Stimulated activated CD4-positive, alpha-beta T cell treated with anti-CD3 and anti-CD28 coated beads, Interleukin-2, amount 100 ng/mL, for 48 hours (primary cell): Measurements from ENCODE around the gene EFEMP2.

Experiments used
- DNase-seq, 2 donors: peaks; one replicate each; pipeline ENCODE4 v3.0.0-alpha.2; 2020

The EFEMP2 gene

DNA sequence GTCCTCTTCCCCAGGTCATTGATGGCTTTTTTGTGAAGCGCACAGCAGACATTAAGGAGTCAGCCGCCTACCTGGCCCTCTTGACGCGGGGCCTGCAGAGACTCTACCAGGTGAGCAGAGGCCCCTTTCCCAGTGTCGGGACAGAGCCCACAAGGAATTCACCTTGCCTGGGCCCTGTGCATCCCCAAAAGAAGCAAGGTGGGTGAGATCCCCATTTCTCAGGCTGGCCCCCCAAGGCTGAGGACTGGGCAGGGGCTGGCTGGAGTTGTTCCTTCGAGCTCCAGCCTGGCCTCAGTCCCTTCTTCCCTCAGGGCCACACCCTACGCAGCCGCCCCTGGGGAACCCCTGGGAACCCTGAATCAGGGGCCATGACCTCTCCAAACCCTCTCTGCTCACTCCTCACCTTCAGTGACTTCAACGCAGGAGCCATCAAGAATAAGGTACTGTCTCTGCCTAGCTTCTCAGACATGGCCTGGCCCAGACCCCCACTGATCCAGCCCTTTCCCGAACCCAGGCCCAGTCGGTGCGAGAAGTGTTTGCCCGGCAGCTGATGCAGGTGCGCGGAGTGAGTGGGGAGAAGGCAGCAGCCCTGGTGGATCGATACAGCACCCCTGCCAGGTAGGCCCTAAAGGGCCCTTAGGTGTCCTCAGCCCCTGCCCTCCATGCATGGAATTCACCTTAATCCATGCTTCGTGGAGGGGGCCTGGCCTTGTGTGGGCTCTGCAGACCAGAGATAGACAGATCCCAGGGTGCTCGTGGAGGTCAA, 7.7 kb downstream of the EFEMP2 start:
- no peak for DNase-seq

GRCh38 chr11:65863889-65864705, 8.5 kb downstream of the EFEMP2 start:
- no peak for DNase-seq

DNA sequence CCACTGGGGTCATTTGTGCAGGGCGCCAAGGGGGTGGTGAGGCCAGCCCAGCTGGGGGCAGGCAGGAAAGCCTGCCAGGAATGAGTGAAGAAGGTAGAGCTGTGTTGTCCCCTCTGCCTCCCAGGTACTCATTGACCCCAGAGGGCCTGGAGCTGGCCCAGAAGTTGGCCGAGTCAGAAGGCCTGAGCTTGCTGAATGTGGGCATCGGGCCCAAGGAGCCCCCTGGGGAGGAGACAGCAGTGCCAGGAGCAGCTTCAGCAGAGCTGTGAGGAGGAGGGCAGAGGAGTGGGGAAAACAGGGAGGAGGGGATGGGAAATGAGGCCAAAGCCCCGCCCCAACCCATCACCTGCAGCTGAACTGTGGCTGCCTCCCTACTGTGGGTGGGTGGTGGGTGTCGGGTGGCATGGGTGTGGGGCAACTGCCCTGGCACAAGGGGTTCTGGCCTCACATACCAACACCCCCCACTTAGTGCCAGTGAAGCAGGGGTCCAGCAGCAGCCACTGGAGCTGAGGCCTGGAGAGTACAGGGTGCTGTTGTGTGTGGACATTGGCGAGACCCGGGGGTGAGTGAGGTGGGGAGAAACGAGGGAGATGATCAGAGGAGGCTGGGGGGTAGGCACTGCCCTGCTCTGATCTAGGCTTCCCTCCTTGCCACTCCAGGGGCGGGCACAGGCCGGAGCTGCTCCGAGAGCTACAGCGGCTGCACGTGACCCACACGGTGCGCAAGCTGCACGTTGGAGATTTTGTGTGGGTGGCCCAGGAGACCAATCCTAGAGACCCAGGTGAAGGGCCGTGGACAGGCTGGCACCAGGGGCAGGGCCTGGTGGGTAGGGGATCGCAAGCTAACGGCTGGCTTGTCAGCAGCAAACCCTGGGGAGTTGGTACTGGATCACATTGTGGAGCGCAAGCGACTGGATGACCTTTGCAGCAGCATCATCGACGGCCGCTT, 9.4 kb downstream of the EFEMP2 start:
- DNase-seq, result no peak

DNA sequence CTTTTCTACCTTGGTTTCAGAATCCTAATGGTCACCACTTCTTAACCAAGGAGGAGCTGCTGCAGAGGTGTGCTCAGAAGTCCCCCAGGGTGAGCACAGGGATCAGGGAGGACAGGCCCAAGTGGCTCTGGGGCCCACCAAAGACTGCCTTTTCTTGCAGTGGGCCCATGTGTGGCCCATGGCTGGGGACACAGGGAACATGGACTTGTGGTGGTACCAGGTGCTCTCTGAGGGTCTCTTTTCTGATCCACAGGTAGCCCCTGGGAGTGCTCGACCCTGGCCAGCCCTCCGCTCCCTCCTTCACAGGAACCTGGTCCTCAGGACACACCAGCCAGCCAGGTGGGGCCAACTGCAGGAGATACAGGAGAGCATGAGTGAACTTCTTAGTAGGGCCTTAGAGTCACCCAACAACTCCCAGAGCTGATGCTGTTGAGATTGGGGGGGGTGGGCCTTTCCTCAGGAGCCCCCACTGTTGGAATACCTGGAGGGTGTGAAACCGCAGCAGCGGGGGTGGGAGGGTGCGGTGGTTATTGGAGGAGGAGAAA, 10.3 kb downstream of the EFEMP2 start:
- DNase-seq, result no peak

GRCh38 chr11:65861533-65862183, 10.9 kb downstream of the EFEMP2 start:
- no peak for DNase-seq

DNA sequence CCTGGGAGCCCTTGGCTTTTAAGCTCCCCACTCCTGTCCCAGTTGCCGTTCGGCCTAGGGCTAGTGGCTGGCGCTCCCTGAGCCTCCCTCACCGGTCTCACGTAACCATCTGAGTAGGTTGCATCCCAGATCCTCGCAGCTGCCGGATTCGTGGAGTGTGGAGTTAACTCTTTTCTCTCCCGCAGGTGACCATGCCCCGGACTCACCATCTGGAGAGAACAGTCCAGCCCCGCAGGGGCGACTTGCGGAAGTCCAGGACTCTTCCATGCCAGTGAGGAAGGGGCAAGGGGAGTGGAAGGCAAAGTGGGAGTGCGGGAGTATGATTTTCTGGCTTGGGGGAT, 11.5 kb downstream of the EFEMP2 start:
- no peak for DNase-seq

GRCh38 chr11:65860278-65861164, 12.1 kb downstream of the EFEMP2 start, which contains the start of gene MUS81:
MUS81 (plus strand) TSS chr11:65860433; CDS start chr11:65860754, 321 bp downstream.
- peak; percentile 94 to 96 for DNase-seq

DNA sequence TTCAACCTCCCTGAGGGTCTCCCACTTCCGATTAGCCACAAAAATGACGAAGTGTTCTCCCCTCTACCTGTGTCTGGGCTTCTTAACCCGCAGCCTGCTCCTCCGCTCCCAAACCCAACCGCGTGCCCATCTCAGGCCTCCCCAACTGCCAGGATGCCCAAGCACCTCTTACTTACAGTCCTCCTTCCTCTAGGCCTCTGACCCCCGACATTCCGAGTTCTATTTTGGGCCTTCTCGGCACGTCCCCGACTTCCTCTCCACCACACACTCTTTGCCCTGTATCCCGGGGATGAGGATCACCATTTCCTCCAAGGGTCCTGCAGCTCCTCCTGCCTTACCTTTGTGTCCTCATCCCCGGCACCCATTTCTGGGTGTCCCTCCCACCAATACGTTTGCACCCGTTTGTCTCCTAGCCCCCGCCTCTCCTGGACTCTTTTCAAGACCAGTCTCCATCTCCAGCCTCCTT, 12.8 kb downstream of the EFEMP2 start:
- DNase-seq, result peak; percentile 46 to 50

GRCh38 chr11:65859095-65859811, 13.3 kb downstream of the EFEMP2 start:
- peak; percentile 95 to 97 for DNase-seq

- no peak for DNase-seq
Observed at GRCh38 chr11:65858681-65859087, 13.9 kb downstream of the EFEMP2 start.

GRCh38 chr11:65857853-65858680, 14.5 kb downstream of the EFEMP2 start, which contains the start of gene CFL1:
CFL1 (minus strand) TSS chr11:65858180; CDS start chr11:65858099, 81 bp downstream.
- DNase-seq, result peak; percentile 94 to 95

- peak in 1 of 2 donors; percentile 64 for DNase-seq
Observed at GRCh38 chr11:65857500-65857852, 15.1 kb downstream of the EFEMP2 start.

DNA sequence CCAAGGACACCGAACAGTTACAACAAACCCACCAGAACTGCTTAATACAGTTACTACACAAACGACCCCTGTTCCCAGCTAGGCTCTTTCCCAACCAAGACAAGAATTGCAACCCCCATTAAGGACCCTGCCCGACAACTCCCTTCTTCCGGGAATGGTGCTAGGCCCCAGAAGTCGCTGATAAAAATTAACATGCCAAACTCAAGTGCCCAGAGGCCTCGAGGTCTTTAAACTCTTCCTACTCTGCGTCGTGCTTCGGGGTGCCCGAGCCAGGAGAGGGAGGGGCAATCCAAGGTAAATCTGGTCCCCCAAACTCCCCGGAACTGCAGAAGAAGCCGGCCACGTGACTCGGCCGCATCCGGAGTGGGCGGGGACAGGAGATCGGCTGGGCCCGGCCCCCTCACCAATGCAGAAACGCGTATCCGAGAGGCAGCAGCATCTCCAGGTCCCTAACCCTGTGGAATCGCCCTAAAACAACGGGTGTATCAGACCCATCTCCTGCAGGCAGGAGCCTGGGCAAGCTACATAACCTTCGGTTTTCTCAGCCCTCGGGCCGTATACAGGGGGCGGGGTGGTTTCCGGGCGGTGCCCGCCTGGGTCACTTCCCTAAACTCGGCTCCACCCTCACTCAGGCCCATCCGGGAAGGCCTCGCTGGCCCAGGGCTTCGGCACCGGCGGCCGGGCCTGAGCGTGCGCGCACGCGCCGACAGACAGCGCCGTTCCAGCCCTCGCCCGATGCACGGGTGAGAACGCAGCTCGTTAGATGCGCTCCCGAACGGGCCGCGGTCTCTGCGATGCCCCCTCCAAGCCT, 15.7 kb downstream of the EFEMP2 start:
- DNase-seq, result peak; percentile 78 to 80

- no peak for DNase-seq
Observed at GRCh38 chr11:65855927-65856363, 16.7 kb downstream of the EFEMP2 start.

- no peak for DNase-seq
Observed at GRCh38 chr11:65854852-65855837, 17.5 kb downstream of the EFEMP2 start.

- no peak for DNase-seq
Observed at GRCh38 chr11:65854161-65854592, 18.4 kb downstream of the EFEMP2 start.
